SK-N-MC (cell line): ENCODE data around the gene EFCC1.

Source experiments
- DNase-seq: peaks from one replicate; pipeline ENCODE4 v3.0.0-alpha.2; 2011; ENCODE audit warnings: low read depth, low spot score
- H3K27ac ChIP-seq: fragments of 200-600 bp; sonication (generic); 2 replicates; pipeline ENCODE4 v1.5.1; 2016; ENCODE audit warnings: mixed run types
- H3K36me3 ChIP-seq: fragments of 200-600 bp; sonication (generic); 2 replicates; pipeline ENCODE4 v1.6.1; 2017; ENCODE audit warnings: antibody characterized with exemption, low read length, mixed read lengths; ENCODE audit not compliant: insufficient read depth
- H3K4me3 ChIP-seq: fragments of 200-600 bp; sonication (generic); 2 replicates; pipeline ENCODE4 v1.5.1; 2016
- H3K9ac ChIP-seq: fragments of 200-600 bp; sonication (generic); 2 replicates; pipeline ENCODE4 v1.8.0; 2017; ENCODE audit warnings: mixed run types, mixed read lengths; ENCODE audit not compliant: insufficient read length
- H3K9me3 ChIP-seq: fragments of 200-600 bp; sonication (generic); 2 replicates; pipeline ENCODE4 v1.6.1; 2017; ENCODE audit warnings: low read depth, mild to moderate bottlenecking, antibody characterized with exemption, low read length, moderate library complexity, mixed read lengths
- EZH2 ChIP-seq: fragments of 200-600 bp; sonication (generic); IDR thresholded peaks from one replicate; pipeline ENCODE4 v1.6.1; 2017; ENCODE audit warnings: antibody characterized with exemption
- FOXP2 ChIP-seq: optimal IDR thresholded peaks from 2 replicates; pipeline ENCODE3; 2011; ENCODE audit warnings: mild to moderate bottlenecking, moderate library complexity; ENCODE audit not compliant: insufficient read depth; ENCODE audit errors: extremely low read length, control extremely low read depth
- POLR2AphosphoS5 ChIP-seq: IDR thresholded peaks from 2 replicates; pipeline ENCODE4 v1.6.1; 2012; ENCODE audit warnings: mild to moderate bottlenecking, low read depth, low read length, borderline replicate concordance

The EFCC1 gene

DNA sequence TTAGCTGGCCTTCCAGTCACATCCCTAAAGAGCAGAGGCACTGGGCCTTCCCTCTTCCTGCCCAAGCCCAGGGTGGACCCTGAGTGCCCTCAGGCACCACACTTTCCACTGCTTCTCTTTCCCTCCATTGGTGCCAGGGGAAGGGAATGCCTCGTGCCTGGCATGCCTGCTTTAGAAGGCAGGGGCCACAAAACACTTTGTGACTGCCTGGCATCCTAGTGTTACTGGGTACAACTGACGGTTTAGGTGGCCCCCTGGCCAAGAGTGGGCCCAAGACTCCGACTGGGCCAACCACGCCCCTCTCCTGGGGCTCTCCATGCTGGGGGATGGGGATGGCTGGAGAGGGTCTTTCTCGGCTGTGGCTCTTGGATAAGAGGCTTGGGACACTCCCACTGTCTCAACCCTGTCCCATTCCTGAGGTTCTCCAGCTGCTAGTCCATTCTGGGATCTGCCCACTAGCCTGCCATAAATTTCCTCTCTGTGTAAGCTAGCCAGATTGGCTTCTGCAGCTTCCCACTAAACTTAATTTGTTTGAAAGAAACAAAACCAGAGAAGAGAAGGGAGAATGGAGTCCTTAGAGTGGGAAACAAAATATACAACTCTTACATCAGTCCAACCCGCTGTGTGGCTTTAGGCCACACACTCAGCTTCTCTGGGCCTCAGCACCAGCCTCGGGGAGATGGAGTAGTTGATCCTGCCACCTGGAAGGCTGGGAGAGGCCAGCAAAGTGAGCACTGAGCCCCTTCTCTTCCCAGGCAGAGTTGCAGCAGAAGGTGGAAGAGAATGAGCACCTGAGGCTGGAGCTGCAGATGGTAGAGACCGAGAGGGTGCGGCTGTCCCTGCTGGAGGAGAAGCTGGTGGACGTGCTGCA lies 35.4 kb downstream of the EFCC1 start:
- TF ChIP-seq FOXP2 = no peak
- no peak for TF ChIP-seq EZH2
- no peak for TF ChIP-seq POLR2AphosphoS5
- Histone ChIP-seq H3K27ac (no peak overlapping the region), H3K36me3 (no peaks in the 10 kb centered on the region), H3K9ac (no peak overlapping the region), H3K9me3 (no peaks in the 10 kb centered on the region), H3K4me3 (no peak overlapping the region)
- DNase-seq = no peak

DNA sequence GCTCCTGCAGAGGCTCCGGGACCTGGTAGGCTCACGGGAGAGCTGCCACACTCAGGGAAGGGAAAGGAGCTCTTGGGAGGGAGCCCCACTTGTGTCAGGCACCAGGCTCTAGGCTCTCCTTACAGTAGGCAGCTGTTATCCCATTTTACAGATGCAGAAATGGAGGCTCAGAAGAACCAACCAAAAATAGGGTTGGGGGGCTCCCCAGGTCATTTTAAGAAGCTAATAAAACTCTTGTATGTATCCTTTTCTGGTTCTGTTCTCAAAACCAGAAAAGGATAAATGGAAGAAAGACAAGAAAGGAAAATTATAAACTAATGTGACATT lies 36.0 kb downstream of the EFCC1 start:
- DNase-seq = no peak
- no peak overlapping the region for H3K27ac ChIP-seq
- TF ChIP-seq FOXP2 (no peak), EZH2 (no peak), POLR2AphosphoS5 (no peak)
- no peak overlapping the region for H3K9ac ChIP-seq
- H3K9me3 ChIP-seq = no peaks in the 10 kb centered on the region
- no peaks in the 10 kb centered on the region for H3K36me3 ChIP-seq
- no peak overlapping the region for H3K4me3 ChIP-seq

DNA sequence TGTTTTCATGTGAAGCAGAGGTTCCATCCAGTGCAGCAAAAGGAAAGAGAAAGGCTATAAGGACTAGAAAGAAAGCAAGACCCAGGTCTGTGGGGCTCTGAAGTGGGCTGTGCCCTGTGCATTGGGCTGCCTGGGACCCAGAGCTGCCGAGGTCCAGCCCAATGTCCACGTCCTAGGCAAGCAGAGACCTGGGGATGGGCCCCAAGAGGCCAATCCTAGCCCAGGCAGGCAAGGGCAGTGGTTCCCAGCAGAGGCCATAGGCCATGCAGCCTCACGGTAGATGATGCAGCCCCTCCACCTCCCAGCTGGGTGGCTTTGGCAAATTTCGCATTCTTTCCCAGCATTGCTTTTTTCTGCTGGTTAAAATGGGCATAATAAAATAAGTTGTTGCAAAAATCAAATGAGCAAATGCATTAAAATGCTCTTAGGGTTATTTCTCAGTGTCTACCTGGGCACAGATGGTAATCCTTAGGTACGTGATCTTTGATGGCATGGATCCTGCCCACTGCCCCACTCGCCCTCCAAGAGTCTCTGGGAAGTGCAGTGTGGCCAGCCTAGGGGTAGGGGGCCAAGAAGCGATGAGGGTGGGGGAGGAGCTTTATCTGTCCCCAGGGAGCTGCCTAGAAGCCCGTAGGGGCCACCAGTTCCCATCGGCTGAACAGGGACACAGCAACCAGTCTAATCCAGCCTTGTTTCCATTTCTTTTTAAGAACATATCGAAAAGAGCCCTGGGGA lies 37.2 kb downstream of the EFCC1 start:
- no peaks in the 10 kb centered on the region for H3K36me3 ChIP-seq
- DNase-seq = no peak
- H3K27ac ChIP-seq = no peak overlapping the region
- no peak for TF ChIP-seq FOXP2
- no peaks in the 10 kb centered on the region for H3K9me3 ChIP-seq
- no peak overlapping the region for H3K4me3 ChIP-seq
- peak overlapping the region; percentile 19 for H3K9ac ChIP-seq

DNA sequence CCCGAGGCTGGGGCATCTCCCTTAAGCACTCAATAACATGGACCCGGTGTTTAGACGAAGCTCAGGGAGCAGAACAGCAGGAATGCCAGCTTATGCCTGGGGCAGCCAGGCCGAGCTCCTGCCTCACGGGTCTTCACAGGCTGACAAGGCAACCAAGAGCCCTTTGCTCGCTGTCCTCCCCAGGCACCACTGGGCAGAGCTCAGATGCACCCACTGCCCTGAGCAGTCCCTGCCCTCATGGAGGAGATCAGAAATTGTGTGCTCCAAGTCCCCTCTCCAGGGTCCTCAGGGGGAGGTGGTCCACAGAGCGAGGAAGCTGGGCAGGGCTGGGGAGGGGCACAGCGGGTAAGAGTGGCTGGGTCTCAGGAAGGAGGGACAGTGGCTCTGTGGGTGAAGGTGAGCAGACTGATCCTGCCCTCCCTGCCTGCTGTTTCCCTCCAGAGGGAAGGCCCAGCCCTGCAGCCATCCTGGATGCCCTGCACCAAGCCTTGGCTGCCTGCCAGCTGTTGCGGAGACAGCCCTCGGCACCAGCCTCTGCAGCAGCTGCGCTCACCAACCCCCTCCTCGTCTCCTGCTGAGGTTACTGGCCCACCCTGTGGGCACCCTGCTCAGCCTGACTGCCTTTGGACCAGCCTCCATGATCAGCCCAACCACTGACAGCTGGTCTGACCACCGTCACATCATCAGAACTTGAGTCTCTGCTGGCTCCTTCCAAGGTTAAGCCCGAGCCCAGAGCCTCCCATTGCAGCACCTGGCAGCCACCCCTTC lies 38.4 kb downstream of the EFCC1 start:
- Histone ChIP-seq H3K27ac (no peak overlapping the region), H3K9ac (no peak overlapping the region), H3K9me3 (no peaks in the 10 kb centered on the region), H3K36me3 (no peaks in the 10 kb centered on the region), H3K4me3 (no peak overlapping the region; the same call in 1 of the 2 replicates)
- DNase-seq = no peak
- no peak for TF ChIP-seq EZH2
- TF ChIP-seq POLR2AphosphoS5 = no peak
- peak; percentile 76 for TF ChIP-seq FOXP2

DNA sequence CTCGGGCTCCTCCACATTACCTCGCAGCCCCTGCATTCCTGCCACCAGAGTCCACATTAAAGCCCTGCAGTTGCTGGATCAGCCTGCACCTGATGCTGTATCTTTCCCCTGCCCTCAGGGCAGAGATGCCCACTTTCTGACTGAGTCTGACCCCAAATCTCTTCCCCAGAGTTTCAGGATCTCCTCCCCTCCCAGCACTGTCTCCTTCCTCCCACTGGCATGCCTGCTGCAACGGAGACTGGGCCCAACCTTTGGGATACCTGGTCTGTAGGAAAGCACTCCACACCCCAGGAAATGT lies 38.9 kb downstream of the EFCC1 start:
- DNase-seq = no peak
- no peaks in the 10 kb centered on the region for H3K36me3 ChIP-seq
- TF ChIP-seq FOXP2 = no peak
- no peak for TF ChIP-seq POLR2AphosphoS5
- H3K4me3 ChIP-seq = no peak overlapping the region
- H3K9ac ChIP-seq = no peak overlapping the region
- H3K9me3 ChIP-seq = no peaks in the 10 kb centered on the region
- H3K27ac ChIP-seq = no peak overlapping the region

DNA sequence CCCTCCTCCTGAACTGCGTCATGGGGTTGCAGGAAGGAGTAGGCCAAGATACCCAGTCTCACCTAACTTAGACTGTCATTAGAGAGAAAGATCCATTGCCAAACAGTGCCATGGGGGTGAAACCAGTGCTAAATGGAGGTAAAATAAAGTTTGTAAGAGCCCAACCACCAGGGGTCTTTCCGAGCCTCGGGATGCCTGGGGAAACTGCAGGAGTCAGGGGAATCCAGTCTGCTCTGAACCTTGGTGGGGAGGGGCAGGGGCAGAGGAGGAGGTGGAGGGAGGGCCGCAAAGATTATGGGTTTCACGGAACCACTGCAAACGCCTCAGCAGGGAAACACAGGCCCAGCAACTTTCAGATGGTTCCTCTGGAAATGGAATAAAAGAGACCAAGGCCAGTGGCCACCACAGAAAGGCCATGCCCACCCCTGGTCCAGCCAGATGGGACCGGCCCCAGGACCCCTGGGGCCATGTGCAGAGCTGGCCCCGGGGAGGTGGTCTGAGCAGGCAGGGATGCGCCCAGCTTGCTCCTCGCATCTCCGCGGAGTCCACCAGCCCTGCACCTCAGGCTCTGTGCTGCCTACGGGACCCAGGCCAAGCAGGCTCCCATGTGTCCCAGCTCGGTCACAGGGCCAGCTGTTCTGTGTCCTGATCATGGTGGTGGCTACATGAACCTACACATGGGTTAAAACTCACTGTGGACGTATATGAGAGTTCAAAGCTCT lies 39.6 kb downstream of the EFCC1 start:
- Histone ChIP-seq H3K4me3 (no peak overlapping the region), H3K36me3 (no peaks in the 10 kb centered on the region), H3K9me3 (no peaks in the 10 kb centered on the region), H3K9ac (no peak overlapping the region), H3K27ac (no peak overlapping the region)
- TF ChIP-seq FOXP2 (no peak), POLR2AphosphoS5 (no peak), EZH2 (no peak)
- DNase-seq = no peak

DNA sequence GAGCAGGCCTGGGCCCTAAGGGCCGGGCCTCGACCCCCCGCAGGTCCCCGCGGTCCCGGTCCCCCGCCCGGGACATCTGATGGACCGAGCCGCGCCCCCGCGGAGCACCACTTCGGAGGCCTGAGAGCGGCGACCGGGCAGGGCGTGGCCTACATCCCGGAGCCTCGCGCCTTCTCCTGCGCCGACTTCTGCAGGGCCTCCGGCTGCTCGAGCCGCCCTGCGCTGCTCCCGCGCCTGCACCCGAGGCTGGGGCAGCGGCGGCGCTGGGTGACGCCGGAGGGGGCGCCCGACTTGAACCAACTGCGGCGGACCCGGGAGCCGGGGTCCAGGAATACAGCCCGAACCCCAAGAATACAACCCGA lies 44.6 kb downstream of the EFCC1 start:
- no peak for TF ChIP-seq EZH2
- Histone ChIP-seq H3K9ac (no peak overlapping the region), H3K27ac (no peak overlapping the region), H3K9me3 (peaks cover 4% of the 10 kb centered on the region; the same call in 1 of the 2 replicates), H3K36me3 (no peaks in the 10 kb centered on the region), H3K4me3 (no peak overlapping the region)
- no peak for DNase-seq

DNA sequence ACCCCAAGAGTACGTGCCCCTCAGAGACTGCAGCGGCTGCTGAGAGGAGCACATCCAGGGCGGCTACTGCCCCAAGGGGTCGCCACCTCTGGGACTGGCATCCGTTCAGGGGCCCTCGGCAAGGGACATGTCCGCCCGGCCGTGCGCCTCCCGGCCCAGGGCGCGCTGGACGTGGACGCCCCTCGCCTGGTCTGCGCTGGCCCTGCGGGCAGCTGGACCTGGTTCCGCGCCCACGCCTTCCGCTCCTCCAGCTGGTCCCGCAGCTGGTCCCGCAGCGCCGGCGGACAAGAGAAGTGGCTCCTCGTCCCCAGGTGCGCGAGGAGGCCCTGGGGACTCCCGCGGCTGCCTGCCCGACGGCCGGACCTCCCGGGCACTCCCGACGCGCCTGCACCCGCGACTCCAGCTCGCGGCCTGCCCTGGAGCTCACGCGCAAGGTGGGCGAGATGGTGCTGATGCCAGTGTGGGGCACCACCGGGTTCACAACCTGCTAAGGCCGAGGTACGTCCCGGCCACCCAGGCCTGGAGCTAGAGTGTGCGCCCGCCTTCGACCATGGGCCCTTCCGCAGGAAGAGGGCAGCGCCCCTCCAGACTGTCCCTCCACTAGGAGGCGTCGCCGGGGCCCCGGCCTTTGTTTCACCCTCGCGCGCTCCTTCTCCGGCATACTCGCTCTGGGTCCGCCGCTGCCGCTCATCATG lies 45.1 kb downstream of the EFCC1 start:
- DNase-seq = no peak
- TF ChIP-seq POLR2AphosphoS5 = no peak
- no peak for TF ChIP-seq FOXP2
- no peak for TF ChIP-seq EZH2
- Histone ChIP-seq H3K36me3 (no peaks in the 10 kb centered on the region), H3K4me3 (no peak overlapping the region), H3K9me3 (peaks cover 4% of the 10 kb centered on the region; the same call in 1 of the 2 replicates), H3K27ac (no peak overlapping the region), H3K9ac (no peak overlapping the region)
